Type B pancreatic cell (in vitro differentiated cells): ENCODE measurements around the gene SART3. TPM values are rescaled to one million over a fixed set of nuclear protein-coding genes. Genes with fewer than 3 reads are reported as not detected.

Experiments
- DNase-seq: peaks from one replicate; pipeline ENCODE4 v3.0.0; 2021; ENCODE audit warnings: mixed read lengths; ENCODE audit not compliant: unreplicated experiment; ENCODE audit errors: extremely low spot score
- H3K27ac Mint-ChIP-seq: 2 replicates; pipeline ENCODE4 v1.8.0; 2021; ENCODE audit warnings: mild to moderate bottlenecking, mixed read lengths
- H3K27me3 Mint-ChIP-seq: 2 replicates; pipeline ENCODE4 v1.8.0; 2021; ENCODE audit warnings: mixed read lengths
- H3K36me3 Mint-ChIP-seq: 2 replicates; pipeline ENCODE4 v1.8.0; 2021; ENCODE audit warnings: mixed read lengths
- H3K4me1 Mint-ChIP-seq: one replicate; pipeline ENCODE4 v1.8.0; 2021; ENCODE audit warnings: mixed read lengths; ENCODE audit not compliant: unreplicated experiment
- H3K4me3 Mint-ChIP-seq: 2 replicates; pipeline ENCODE4 v1.8.0; 2021; ENCODE audit warnings: mild to moderate bottlenecking, mixed read lengths
- H3K9me3 Mint-ChIP-seq: 2 replicates; pipeline ENCODE4 v1.8.0; 2021; ENCODE audit warnings: mixed read lengths
- CTCF ChIP-seq: fragments of 200-600 bp; sonication (generic); conservative IDR thresholded peaks from 2 replicates; pipeline ENCODE4 v1.5.0; 2021; ENCODE audit warnings: antibody characterized with exemption, mild to moderate bottlenecking
- total RNA-seq: library from RNA; stranded (reverse); gene quantifications from 2 replicates; pipeline ENCODE4 v1.2.1, GENCODE V29; 2021; ENCODE audit warnings: low replicate concordance

The SART3 gene
- total RNA-seq, 1 donor from 2014 or later = 72.6 TPM

GRCh38 chr12:108599541-108599940, 38.6 kb upstream of the SART3 start:
- peaks cover 3% of the 10 kb centered on the region for H3K27me3 Mint-ChIP-seq
- TF ChIP-seq CTCF = no peak
- H3K4me3 Mint-ChIP-seq = no peak overlapping the region
- no peaks in the 10 kb centered on the region for H3K9me3 Mint-ChIP-seq
- DNase-seq = no peak
- H3K27ac Mint-ChIP-seq = no peak overlapping the region
- peaks cover 16% of the 10 kb centered on the region for H3K4me1 Mint-ChIP-seq
- H3K36me3 Mint-ChIP-seq = no peaks in the 10 kb centered on the region

GRCh38 chr12:108598553-108599250, 37.7 kb upstream of the SART3 start:
- no peaks in the 10 kb centered on the region for H3K9me3 Mint-ChIP-seq
- no peaks in the 10 kb centered on the region for H3K27me3 Mint-ChIP-seq
- no peak overlapping the region for H3K4me3 Mint-ChIP-seq
- H3K36me3 Mint-ChIP-seq = no peaks in the 10 kb centered on the region
- no peak overlapping the region for H3K27ac Mint-ChIP-seq
- DNase-seq = no peak
- H3K4me1 Mint-ChIP-seq = peaks cover 8% of the 10 kb centered on the region
- TF ChIP-seq CTCF = no peak

GRCh38 chr12:108597559-108598471, 36.8 kb upstream of the SART3 start, which contains the start of gene TMEM119:
Gene TMEM119 (minus strand): TSS chr12:108598084. CDS start chr12:108592383, 5,701 bp downstream.
- H3K36me3 Mint-ChIP-seq = no peaks in the 10 kb centered on the region
- H3K4me3 Mint-ChIP-seq = peak within 1 kb of the TSS; percentile 85
- no peaks in the 10 kb centered on the region for H3K9me3 Mint-ChIP-seq
- peak within 1 kb of the TSS; percentile 7 for H3K27ac Mint-ChIP-seq
- TF ChIP-seq CTCF = no peak
- H3K4me1 Mint-ChIP-seq = peaks cover 7% of the 10 kb centered on the region
- no peaks in the 10 kb centered on the region for H3K27me3 Mint-ChIP-seq
- no peak for DNase-seq

- H3K36me3 Mint-ChIP-seq = no peaks in the 10 kb centered on the region
- H3K4me1 Mint-ChIP-seq = peaks cover 7% of the 10 kb centered on the region
- H3K27me3 Mint-ChIP-seq = no peaks in the 10 kb centered on the region
- no peak for DNase-seq
- H3K4me3 Mint-ChIP-seq = peak overlapping the region; percentile 85
- H3K27ac Mint-ChIP-seq = peak overlapping the region; percentile 7
- H3K9me3 Mint-ChIP-seq = no peaks in the 10 kb centered on the region
- TF ChIP-seq CTCF = no peak
Observed at GRCh38 chr12:108596854-108597558, 36.0 kb upstream of the SART3 start.
